Left cardiac atrium (tissue), 4 donors: ENCODE measurements around the gene RAPGEF5. TPM values are rescaled to one million over a fixed set of nuclear protein-coding genes. Genes with fewer than 3 reads are reported as not detected.

Source experiments
- ATAC-seq, 2 donors: fragments of 200-7000 bp; cut with Tn5 transposase; one replicate each; pipeline ENCODE4 v1.9.1; 2020; ENCODE audit warnings: mild to moderate bottlenecking in 2 of 2, moderate library complexity in 2 of 2
- DNase-seq: peaks from one replicate; pipeline ENCODE4 v3.0.0-alpha.2; 2020
- intact Hi-C, 2 donors: fragments of 100-400 bp; cut with DNase I; formaldehyde crosslinking; loops; one replicate each; pipeline versions ENCODE4 v1.14.1 to v1.15.1; 2022 to 2023
- long read RNA-seq: library from polyadenylated mRNA; unstranded; transcript quantifications from one replicate; pipeline ENCODE4 v2.0.0, GENCODE V29; 2021
- total RNA-seq, 2 donors: library from RNA; stranded (reverse); fragmentation: NEBNext Ultra II Directional; extraction: Animal tissue kit (Norgen Biotek cat#: 25700); gene quantifications; one replicate each; pipeline ENCODE4 v1.2.1, GENCODE V29; 2021
- donor health status: DM: no; HTN: yes; CAD: no.
- donor health status: DM: no; HTN: yes; CAD: no; lungs with severe emphysema.
- donor health status: DM: yes; HTN: yes; CAD: no.
- donor health status: Dilated cardiomyopathy.

RAPGEF5 gene
- 10 to 100 TPM; 15.9 to 29.8 TPM for total RNA-seq
- long read RNA-seq, partial matches to known transcripts = 2 of 6 reads
- long read RNA-seq, other reads (novel, unspliced or antisense) = 4 of 6 reads

GRCh38 chr7:22356701-22357310 is at the start of gene RAPGEF5:
Gene RAPGEF5, minus strand, starts transcription at chr7:22357154. Its CDS starts 94 bp downstream, at chr7:22357060.
- peak; percentile 84 to 86 for ATAC-seq
- intact Hi-C loops = no loop called here
- DNase-seq = no peak

DNA sequence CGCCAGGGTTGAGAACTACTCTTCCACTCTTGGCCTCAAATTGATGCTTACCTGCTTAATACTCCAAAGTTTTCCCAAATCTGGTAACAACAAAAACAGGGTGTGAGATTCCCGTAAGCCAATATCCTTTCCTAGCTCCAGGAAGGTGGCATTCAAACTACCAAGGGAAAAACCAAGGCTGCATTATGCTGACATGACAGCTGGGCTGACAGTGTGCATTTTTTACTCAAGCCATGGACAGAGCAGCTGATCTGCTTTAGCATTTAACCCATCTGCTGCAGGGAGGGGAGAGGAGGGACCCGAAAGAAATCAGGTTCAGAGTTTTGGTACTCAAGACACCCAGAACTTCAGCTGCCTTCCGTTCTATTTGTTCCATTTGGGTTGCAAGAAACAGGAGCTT is 49.8 kb upstream of the RAPGEF5 start:
- no peak for DNase-seq
- intact Hi-C loops = no loop called here
- ATAC-seq = no peak

- intact Hi-C loops = no loop called here
- no peak for ATAC-seq
- DNase-seq = no peak
These were observed 47.6 kb upstream of the RAPGEF5 start for GRCh38 chr7:22404421-22405023.

GRCh38 chr7:22403344-22403743 is 46.4 kb upstream of the RAPGEF5 start:
- DNase-seq (no peak), ATAC-seq (no peak)
- intact Hi-C loops = no loop called here

DNA sequence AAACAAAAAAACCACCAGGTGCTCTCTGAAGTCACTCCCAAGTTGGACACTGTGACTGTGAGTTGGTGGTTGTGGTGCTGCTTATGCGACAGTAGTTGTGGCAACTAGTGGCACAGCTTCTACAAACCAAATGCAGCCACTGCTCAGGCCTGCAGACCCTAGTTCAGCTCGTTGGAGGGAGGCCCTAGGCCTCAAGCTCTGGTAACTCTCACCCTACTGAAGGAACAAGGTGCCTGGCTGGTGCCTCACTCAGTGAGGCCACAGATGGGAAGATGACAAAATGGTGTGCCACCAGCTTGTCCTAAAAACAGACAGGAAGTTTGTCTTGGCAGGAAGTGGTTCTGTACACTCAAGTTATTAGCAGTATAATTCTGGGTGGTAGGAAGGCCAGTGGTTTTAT is 45.3 kb upstream of the RAPGEF5 start:
- DNase-seq = no peak
- no peak for ATAC-seq
- intact Hi-C loops = no loop called here

- ATAC-seq (no peak), DNase-seq (no peak)
- intact Hi-C loops = no loop called here
These were observed 44.1 kb upstream of the RAPGEF5 start for GRCh38 chr7:22400936-22401553.

DNA sequence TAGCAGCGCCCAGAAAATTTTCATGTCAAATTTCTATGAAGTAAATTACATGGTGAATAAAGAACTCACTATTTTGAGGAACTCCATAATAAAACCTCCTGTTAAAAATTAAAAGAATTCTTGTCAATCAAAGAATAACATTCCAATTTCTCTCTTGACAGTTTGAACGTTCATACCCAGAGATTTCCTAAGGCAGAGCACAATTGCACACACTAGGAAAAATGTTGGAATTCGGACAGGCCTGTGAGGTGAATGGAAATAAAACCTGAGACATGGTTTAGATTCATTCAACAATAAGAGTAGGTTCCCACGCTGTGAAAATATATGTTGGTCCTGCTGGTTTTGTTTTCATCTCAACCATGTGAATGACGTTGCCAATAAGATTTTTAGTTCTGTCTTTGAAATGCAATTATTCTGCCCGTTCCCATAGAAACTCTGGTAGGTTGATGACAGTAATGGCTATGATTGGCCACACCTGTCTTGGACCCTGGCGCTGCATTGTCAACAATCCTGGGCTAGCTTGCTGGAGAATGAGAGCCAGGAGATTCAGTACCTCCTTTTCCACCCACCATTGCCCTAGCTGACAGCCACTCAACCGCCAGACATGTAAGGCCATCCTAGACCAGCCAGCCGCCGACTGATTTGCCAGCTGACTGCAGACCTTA is 43.3 kb upstream of the RAPGEF5 start:
- ATAC-seq = no peak
- DNase-seq = no peak
- intact Hi-C loops = no loop called here

DNA sequence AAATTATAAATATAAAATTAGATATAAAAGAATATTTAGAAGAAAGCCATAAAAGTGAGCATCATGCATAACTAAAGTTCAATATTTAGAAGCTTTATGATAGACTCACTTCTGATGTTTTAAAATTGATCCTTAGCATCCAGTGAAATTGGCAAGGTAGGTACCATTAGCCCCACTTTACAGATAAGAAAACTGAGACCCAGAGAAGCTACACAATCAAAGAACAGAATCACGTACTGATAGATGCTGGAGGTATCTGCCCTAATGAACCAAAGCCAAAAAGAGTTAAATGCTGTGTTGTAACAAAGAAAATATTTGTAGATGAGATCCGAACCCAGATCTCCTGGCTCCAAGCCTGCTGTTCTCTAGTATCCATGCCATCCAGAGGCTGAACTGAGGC is 42.6 kb upstream of the RAPGEF5 start:
- DNase-seq = no peak
- intact Hi-C loops = no loop called here
- no peak for ATAC-seq

- intact Hi-C loops = no loop called here
- no peak for DNase-seq
- no peak for ATAC-seq
These were observed 42.1 kb upstream of the RAPGEF5 start for GRCh38 chr7:22399091-22399490.

GRCh38 chr7:22397981-22398380 is 41.0 kb upstream of the RAPGEF5 start:
- intact Hi-C loops = no loop called here
- ATAC-seq (no peak), DNase-seq (no peak)

- ATAC-seq (no peak), DNase-seq (no peak)
- intact Hi-C loops = no loop called here
These were observed 38.3 kb upstream of the RAPGEF5 start for GRCh38 chr7:22395222-22395621.

- intact Hi-C loops = no loop called here
- ATAC-seq = no peak
- DNase-seq = no peak
These were observed 37.8 kb upstream of the RAPGEF5 start for GRCh38 chr7:22394739-22395138.

- intact Hi-C loops = no loop called here
These were observed 37.2 kb upstream of the RAPGEF5 start for GRCh38 chr7:22393913-22394729.

DNA sequence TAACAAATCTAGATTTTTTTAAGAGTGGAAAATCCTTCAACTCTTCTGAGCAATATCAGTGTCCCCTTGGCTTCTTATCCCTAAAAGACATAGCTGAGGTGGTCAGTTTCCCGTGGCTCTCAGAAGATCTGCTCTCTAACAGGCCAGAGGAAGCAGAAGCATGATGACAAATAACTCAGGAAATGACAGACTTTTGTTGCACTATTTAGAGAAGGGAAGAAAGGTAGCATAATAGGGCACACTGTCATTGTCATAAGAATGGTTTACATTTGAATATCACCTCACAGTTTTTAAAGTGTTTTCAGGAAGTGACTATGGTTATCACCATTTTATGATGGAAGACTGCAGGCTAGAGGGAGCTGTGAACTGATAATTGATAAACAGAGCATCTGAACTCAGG is 33.6 kb upstream of the RAPGEF5 start:
- DNase-seq (no peak), ATAC-seq (no peak)
- intact Hi-C loops = no loop called here

More at GRCh38 chr7:22393913-22394729, 37.2 kb upstream of the RAPGEF5 start:
- peak in 1 of 2 donors; percentile 24 for ATAC-seq
- no peak for DNase-seq

GRCh38 chr7:22389892-22390291 is 32.9 kb upstream of the RAPGEF5 start:
- intact Hi-C loops = no loop called here
- DNase-seq (no peak), ATAC-seq (no peak)

GRCh38 chr7:22387583-22387982 is 30.6 kb upstream of the RAPGEF5 start:
- ATAC-seq = peak in 1 of 2 donors; percentile 72
- intact Hi-C loops = no loop called here
- no peak for DNase-seq

DNA sequence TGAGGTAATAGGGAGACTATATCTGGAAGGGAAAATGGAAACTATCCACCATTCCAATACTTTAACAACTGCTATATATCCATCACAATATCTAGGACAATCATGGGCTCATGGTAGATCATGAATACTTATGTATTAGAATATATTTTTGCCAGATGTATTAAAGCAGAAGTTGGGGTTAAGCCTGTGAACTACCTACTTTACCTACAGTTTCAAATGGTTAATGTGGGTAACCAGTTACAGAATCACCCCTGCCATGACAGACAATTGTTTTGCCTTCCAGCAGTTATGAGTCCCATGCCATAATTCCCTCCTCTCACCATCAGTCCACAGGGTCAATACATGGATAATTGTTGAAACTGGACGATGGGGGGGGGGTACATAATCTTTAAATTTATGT is 29.9 kb upstream of the RAPGEF5 start:
- ATAC-seq = no peak
- intact Hi-C loops = no loop called here

GRCh38 chr7:22386206-22386858 is 29.4 kb upstream of the RAPGEF5 start:
- no peak for ATAC-seq
- no peak for DNase-seq
- intact Hi-C loops = no loop called here

More for the DNA sequence above, 29.9 kb upstream of the RAPGEF5 start:
- DNase-seq = no peak

DNA sequence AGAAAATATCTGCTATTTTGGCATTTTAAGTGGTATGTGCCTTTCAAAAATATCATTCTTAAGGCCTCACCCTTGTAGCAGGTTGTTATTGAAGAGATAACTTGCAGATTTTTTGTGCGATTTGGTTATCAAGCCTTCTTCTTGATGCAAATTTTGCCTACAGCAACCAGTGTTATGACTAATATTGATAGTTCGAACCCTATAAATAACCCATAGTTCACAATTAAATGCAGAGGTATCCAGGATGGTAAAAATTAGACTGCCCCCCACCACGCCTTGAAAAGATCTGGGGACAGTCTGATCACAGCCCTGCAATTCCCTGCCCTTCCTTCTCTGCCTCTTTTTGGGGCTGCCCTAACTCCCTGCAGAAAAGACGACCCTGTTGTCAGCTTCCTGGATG is 28.4 kb upstream of the RAPGEF5 start:
- no peak for ATAC-seq
- no peak for DNase-seq
- intact Hi-C loops = no loop called here
